Adipocyte (in vitro differentiated cells): ENCODE results near the gene CD99.
"Not testable (repeated sequence)": the region's sequence is repeated elsewhere in the genome, so short reads cannot be mapped to it uniquely, and the experiment has no call there.

Source experiments
- DNase-seq: peaks from one replicate; pipeline ENCODE4 v3.0.0-alpha.2; 2015; ENCODE audit warnings: low read depth
- H3K27me3 ChIP-seq: replicated peaks from 2 replicates; pipeline ENCODE4 v1.7.0; 2013; ENCODE audit warnings: mild to moderate bottlenecking, low read length, moderate library complexity; ENCODE audit not compliant: control insufficient read depth, insufficient read depth
- H3K36me3 ChIP-seq: 2 replicates; pipeline ENCODE4 v1.7.0; 2013; ENCODE audit warnings: low read length, mild to moderate bottlenecking, moderate library complexity; ENCODE audit not compliant: control insufficient read depth, insufficient read depth, severe bottlenecking
- H3K4me1 ChIP-seq: 2 replicates; pipeline ENCODE4 v1.7.0; 2013; ENCODE audit warnings: mild to moderate bottlenecking, low read length, moderate library complexity; ENCODE audit not compliant: control insufficient read depth, insufficient read depth
- H3K4me3 ChIP-seq: 2 replicates; pipeline ENCODE4 v1.7.0; 2013; ENCODE audit warnings: mild to moderate bottlenecking, low read length, moderate library complexity
- H3K9ac ChIP-seq: 2 replicates; pipeline ENCODE4 v1.7.0; 2013; ENCODE audit warnings: mild to moderate bottlenecking, low read length, moderate library complexity
- H3K9me3 ChIP-seq: 2 replicates; pipeline ENCODE4 v1.7.0; 2013; ENCODE audit warnings: mild to moderate bottlenecking, low read length, moderate library complexity; ENCODE audit not compliant: control insufficient read depth

The CD99 gene

DNA sequence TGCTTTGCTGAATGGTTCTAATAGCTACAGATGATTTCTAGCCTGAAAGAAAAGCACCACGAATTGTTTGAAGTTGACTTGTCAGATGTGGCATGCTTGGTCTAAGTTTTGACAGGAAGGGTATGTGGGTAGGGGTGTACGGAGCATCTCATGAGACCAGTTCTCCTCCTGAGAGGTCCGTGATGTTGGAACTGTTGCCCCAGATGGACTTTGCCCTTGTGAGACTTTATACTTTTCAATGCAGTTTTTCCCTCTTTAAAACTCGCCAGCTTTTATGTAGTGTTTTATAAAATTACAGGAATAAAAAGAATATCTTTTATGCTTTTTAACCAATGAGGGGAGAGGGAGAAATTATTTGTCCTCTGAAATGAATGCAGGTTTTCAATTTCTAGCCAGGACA is 44.2 kb downstream of the CD99 start:
- Histone ChIP-seq H3K4me3 (no peak overlapping the region), H3K9me3 (no peaks in the 10 kb centered on the region), H3K9ac (no peak overlapping the region), H3K27me3 (no peaks in the 10 kb centered on the region), H3K4me1 (no peaks in the 10 kb centered on the region), H3K36me3 (peaks cover 64% of the 10 kb centered on the region)
- no peak for DNase-seq

- DNase-seq = no peak
- H3K9ac ChIP-seq = no peak overlapping the region
These were observed 49.6 kb downstream of the CD99 start for GRCh38 chrX:2740672-2741071.

DNA sequence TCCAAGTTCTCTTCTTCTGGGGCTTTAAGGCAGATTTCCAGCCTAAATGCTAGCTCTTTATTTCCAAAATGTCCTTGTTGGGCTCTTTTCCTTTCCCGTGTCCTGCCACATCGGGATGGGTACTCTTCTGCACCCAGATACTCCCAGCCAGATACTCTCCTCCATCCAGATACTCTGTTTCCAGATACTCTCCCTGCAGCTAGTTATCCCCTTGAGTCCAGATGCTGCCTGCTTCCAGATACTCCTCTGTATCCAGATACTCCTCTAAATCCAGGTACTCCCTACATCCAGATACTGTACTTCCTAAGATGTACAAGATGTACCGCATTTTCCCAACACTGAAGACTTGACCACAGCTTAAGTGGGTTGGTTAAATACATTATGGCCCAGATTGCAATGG is 50.3 kb downstream of the CD99 start:
- H3K9ac ChIP-seq = no peak overlapping the region
- H3K36me3 ChIP-seq = peaks cover 45% of the 10 kb centered on the region
- H3K27me3 ChIP-seq = no peaks in the 10 kb centered on the region
- H3K4me1 ChIP-seq = peaks cover 9% of the 10 kb centered on the region
- no peak for DNase-seq
- no peaks in the 10 kb centered on the region for H3K9me3 ChIP-seq
- no peak overlapping the region for H3K4me3 ChIP-seq

More at GRCh38 chrX:2740672-2741071, 49.6 kb downstream of the CD99 start:
- Histone ChIP-seq H3K36me3 (peaks cover 50% of the 10 kb centered on the region), H3K27me3 (no peaks in the 10 kb centered on the region), H3K4me3 (no peak overlapping the region), H3K9me3 (no peaks in the 10 kb centered on the region), H3K4me1 (peaks cover 1% of the 10 kb centered on the region)

GRCh38 chrX:2746250-2746649 is 55.2 kb downstream of the CD99 start:
- Histone ChIP-seq H3K4me1 (peaks cover 21% of the 10 kb centered on the region), H3K36me3 (peaks cover 20% of the 10 kb centered on the region), H3K9ac (peak overlapping the region; percentile 62), H3K4me3 (peak overlapping the region; percentile 59)
- not testable (repeated sequence) for H3K27me3 ChIP-seq, H3K9me3 ChIP-seq, DNase-seq

DNA sequence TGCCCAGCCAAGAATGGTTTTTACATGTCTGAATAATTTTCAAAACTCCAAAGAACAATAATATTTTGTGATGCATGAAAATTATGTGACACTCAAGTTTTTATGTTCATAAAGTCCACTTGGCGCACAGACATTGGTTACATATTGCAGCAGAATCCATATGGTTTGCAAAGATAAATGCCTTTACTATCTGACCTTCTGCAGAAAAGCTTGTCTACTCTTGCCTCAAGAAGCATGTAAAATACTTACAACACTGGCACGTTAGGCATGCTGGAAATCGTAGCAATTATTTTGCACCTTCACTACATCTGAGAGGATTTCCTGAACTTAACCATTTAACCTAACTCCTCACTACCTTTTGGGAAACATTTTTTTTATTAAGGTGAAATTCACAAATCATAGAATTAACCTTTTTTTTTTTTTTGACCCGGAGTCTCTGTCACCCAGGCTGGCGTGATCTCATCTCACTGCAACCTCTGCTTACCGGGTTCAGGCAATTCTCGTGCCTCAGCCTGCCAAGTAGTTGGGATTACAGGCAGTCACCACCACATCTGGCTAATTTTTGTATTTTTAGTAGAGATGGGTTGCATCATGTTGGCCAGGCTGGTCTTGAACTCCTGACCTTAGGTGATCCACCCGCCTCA is 57.2 kb downstream of the CD99 start:
- H3K27me3 ChIP-seq = no peaks in the 10 kb centered on the region
- H3K4me1 ChIP-seq = peaks cover 26% of the 10 kb centered on the region
- H3K9ac ChIP-seq = no peak overlapping the region
- H3K36me3 ChIP-seq = peaks cover 5% of the 10 kb centered on the region
- DNase-seq = no peak
- no peaks in the 10 kb centered on the region for H3K9me3 ChIP-seq
- no peak overlapping the region for H3K4me3 ChIP-seq

- Histone ChIP-seq H3K9me3 (no peaks in the 10 kb centered on the region), H3K4me3 (no peak overlapping the region), H3K27me3 (no peaks in the 10 kb centered on the region), H3K9ac (no peak overlapping the region), H3K4me1 (peaks cover 26% of the 10 kb centered on the region), H3K36me3 (no peaks in the 10 kb centered on the region)
- no peak for DNase-seq
These were observed 57.7 kb downstream of the CD99 start for GRCh38 chrX:2748815-2749188.

GRCh38 chrX:2751291-2751690 is 60.2 kb downstream of the CD99 start:
- Histone ChIP-seq H3K4me3 (peak overlapping the region; percentile 80), H3K4me1 (peaks cover 24% of the 10 kb centered on the region), H3K36me3 (no peaks in the 10 kb centered on the region), H3K9ac (peak overlapping the region; percentile 79), H3K9me3 (no peaks in the 10 kb centered on the region), H3K27me3 (no peaks in the 10 kb centered on the region)
- peak; percentile 25 for DNase-seq

GRCh38 chrX:2751874-2752300 is 60.8 kb downstream of the CD99 start, which contains the start of gene XG:
TSS of gene XG (plus strand) at chrX:2752040. CDS start at chrX:2752275, 235 bp downstream.
- H3K27me3 ChIP-seq, H3K36me3 ChIP-seq, H3K9me3 ChIP-seq: not testable (repeated sequence)
- H3K4me3 ChIP-seq = peak within 1 kb of the TSS; percentile 80
- DNase-seq = peak; percentile 15
- H3K9ac ChIP-seq = peak within 1 kb of the TSS; percentile 79
- H3K4me1 ChIP-seq = peaks cover 19% of the 10 kb centered on the region

GRCh38 chrX:2752441-2752840 is 61.3 kb downstream of the CD99 start:
- not testable (repeated sequence) for H3K9me3 ChIP-seq, H3K36me3 ChIP-seq, H3K27me3 ChIP-seq
- Histone ChIP-seq H3K4me1 (peaks cover 19% of the 10 kb centered on the region), H3K4me3 (peak overlapping the region; percentile 80), H3K9ac (peak overlapping the region; percentile 79)
- peak; percentile 51 for DNase-seq

GRCh38 chrX:2755163-2755715 is 64.1 kb downstream of the CD99 start:
- not testable (repeated sequence) for H3K4me3 ChIP-seq, H3K27me3 ChIP-seq, DNase-seq, H3K36me3 ChIP-seq, H3K9ac ChIP-seq, H3K9me3 ChIP-seq
- peaks cover 15% of the 10 kb centered on the region for H3K4me1 ChIP-seq

DNA sequence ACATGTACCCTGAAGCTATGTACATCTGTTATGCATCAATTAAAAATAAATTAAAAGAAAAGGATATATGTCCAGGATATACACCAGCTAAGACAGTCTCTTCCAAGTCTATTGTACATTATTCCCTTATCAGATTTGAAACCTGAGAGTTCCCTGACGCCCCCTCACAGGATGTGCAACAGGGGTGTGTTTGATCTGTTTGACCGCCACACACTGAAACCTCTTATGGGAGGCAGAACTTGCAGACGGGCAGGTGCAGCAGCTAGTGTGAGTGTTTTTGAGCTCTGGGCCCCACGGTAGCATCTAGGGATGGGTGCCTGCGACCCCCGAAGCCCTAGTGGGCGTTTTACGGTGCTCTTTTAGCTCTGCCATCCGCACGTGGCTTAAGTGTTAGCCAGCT is 65.5 kb downstream of the CD99 start:
- peaks cover 8% of the 10 kb centered on the region for H3K4me1 ChIP-seq
- no peak for DNase-seq
- no peaks in the 10 kb centered on the region for H3K27me3 ChIP-seq
- H3K4me3 ChIP-seq = no peak overlapping the region
- peaks cover 4% of the 10 kb centered on the region for H3K36me3 ChIP-seq
- no peak overlapping the region for H3K9ac ChIP-seq
- no peaks in the 10 kb centered on the region for H3K9me3 ChIP-seq

DNA sequence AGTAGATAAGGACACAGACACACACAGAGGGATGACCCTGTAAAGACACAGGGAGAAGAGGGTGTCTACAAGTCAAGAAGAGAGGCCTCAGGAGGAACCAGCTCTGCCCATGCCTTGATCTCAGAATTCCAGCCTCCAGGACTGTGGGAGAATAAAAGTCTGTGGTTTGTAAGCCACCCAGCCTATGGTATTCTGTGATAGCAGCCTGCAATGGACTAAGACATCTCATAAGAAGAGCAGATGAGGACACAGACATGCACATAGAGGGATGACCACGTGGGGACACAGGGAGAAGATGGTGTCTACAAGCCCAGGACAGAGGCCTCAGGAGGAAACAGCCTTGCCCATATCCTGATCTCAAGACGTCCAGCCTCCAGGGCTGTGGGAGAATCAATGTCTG is 70.2 kb downstream of the CD99 start:
- Histone ChIP-seq H3K4me3 (no peak overlapping the region), H3K27me3 (no peaks in the 10 kb centered on the region), H3K36me3 (peaks cover 7% of the 10 kb centered on the region), H3K4me1 (peaks cover 14% of the 10 kb centered on the region), H3K9me3 (no peaks in the 10 kb centered on the region), H3K9ac (no peak overlapping the region)
- no peak for DNase-seq
